HK-2 (cell line): ENCODE results near the gene TCFL5.

Experiments used
- DNase-seq: peaks from one replicate; pipeline ENCODE4 v3.0.0-alpha.2; 2018; ENCODE audit not compliant: unreplicated experiment

TCFL5 gene

GRCh38 chr20:62880147-62880934 is 18.7 kb upstream of the TCFL5 start:
- DNase-seq: no peak

- no peak for DNase-seq
These were observed 17.9 kb upstream of the TCFL5 start for GRCh38 chr20:62879275-62880146.

GRCh38 chr20:62878244-62879038 is 16.8 kb upstream of the TCFL5 start:
- DNase-seq: no peak

- no peak for DNase-seq
These were observed 15.5 kb upstream of the TCFL5 start for GRCh38 chr20:62876902-62877816.

GRCh38 chr20:62876501-62876901 is 14.9 kb upstream of the TCFL5 start:
- no peak for DNase-seq

- peak; percentile 83 for DNase-seq
These were observed 14.1 kb upstream of the TCFL5 start for GRCh38 chr20:62875419-62876361.

GRCh38 chr20:62874964-62875344 is 13.3 kb upstream of the TCFL5 start:
- no peak for DNase-seq

GRCh38 chr20:62873681-62874031 is 12.0 kb upstream of the TCFL5 start:
- peak; percentile 75 for DNase-seq

- DNase-seq: no peak
These were observed 11.7 kb upstream of the TCFL5 start for GRCh38 chr20:62873280-62873679.

GRCh38 chr20:62872862-62873261 is 11.2 kb upstream of the TCFL5 start:
- no peak for DNase-seq

- DNase-seq: no peak
These were observed 10.7 kb upstream of the TCFL5 start for GRCh38 chr20:62872184-62872847.

- DNase-seq: no peak
These were observed 2.6 kb upstream of the TCFL5 start for GRCh38 chr20:62864207-62864606.

- peak; percentile 53 for DNase-seq
These were observed 514 bp downstream of the TCFL5 start for GRCh38 chr20:62860924-62861691.

GRCh38 chr20:62860391-62860923 is 1.2 kb downstream of the TCFL5 start:
- peak; percentile 34 for DNase-seq

GRCh38 chr20:62859721-62860120 is 1.9 kb downstream of the TCFL5 start:
- no peak for DNase-seq

- DNase-seq: no peak
These were observed 3.4 kb downstream of the TCFL5 start for GRCh38 chr20:62858058-62858830.

GRCh38 chr20:62856931-62857619 is 4.5 kb downstream of the TCFL5 start:
- peak; percentile 16 for DNase-seq
